ENCODE results near the gene GJB5.

Gene GJB5

GRCh38 chr1:34776911-34777310 is 22.1 kb downstream of the GJB5 start:
- no peak for DNase-seq (ENCODE audit: low read depth)

- no peak for DNase-seq (ENCODE audit: low read depth)
Measured at GRCh38 chr1:34777519-34778321, 22.9 kb downstream of the GJB5 start.

GRCh38 chr1:34778381-34778780 is 23.5 kb downstream of the GJB5 start:
- no peak for DNase-seq (ENCODE audit: low read depth)

- no peak for DNase-seq (ENCODE audit: low read depth)
Measured at GRCh38 chr1:34779005-34779404, 24.2 kb downstream of the GJB5 start.

GRCh38 chr1:34779526-34779925 is 24.7 kb downstream of the GJB5 start:
- no peak for DNase-seq (ENCODE audit: low read depth)

GRCh38 chr1:34779962-34780361 is 25.1 kb downstream of the GJB5 start:
- no peak for DNase-seq (ENCODE audit: low read depth)

- no peak for DNase-seq (ENCODE audit: low read depth)
Measured at GRCh38 chr1:34780528-34780927, 25.7 kb downstream of the GJB5 start.

- DNase-seq (ENCODE audit: low read depth): no peak
Measured at GRCh38 chr1:34781071-34781843, 26.4 kb downstream of the GJB5 start, which contains the start of gene GJB3. Gene GJB3, plus strand, starts transcription at chr1:34781214. Its CDS starts 3,549 bp downstream, at chr1:34784763.

- no peak for DNase-seq (ENCODE audit: low read depth)
Measured at GRCh38 chr1:34781844-34782391, 27.1 kb downstream of the GJB5 start.

GRCh38 chr1:34784751-34785221 is 29.9 kb downstream of the GJB5 start:
- no peak for DNase-seq (ENCODE audit: low read depth)

GRCh38 chr1:34785231-34785874 is 30.5 kb downstream of the GJB5 start:
- no peak for DNase-seq (ENCODE audit: low read depth)

- DNase-seq (ENCODE audit: low read depth): no peak
Measured at GRCh38 chr1:34785875-34786470, 31.1 kb downstream of the GJB5 start.

GRCh38 chr1:34786521-34787325 is 31.9 kb downstream of the GJB5 start:
- no peak for DNase-seq (ENCODE audit: low read depth)

GRCh38 chr1:34787461-34788420 is 32.9 kb downstream of the GJB5 start:
- no peak for DNase-seq (ENCODE audit: low read depth)

GRCh38 chr1:34790985-34791384 is 36.1 kb downstream of the GJB5 start:
- no peak for DNase-seq (ENCODE audit: low read depth)

- no peak for DNase-seq (ENCODE audit: low read depth)
Measured at GRCh38 chr1:34792424-34792823, 37.6 kb downstream of the GJB5 start.

GRCh38 chr1:34792868-34793727 is 38.3 kb downstream of the GJB5 start, which contains the start of gene GJA4:
Gene GJA4, plus strand, starts transcription at chr1:34792999. Its CDS starts 1,215 bp downstream, at chr1:34794214.
- no peak for DNase-seq (ENCODE audit: low read depth)

- DNase-seq (ENCODE audit: low read depth): no peak
Measured at GRCh38 chr1:34794001-34794789, 39.3 kb downstream of the GJB5 start.
